ENCODE results near the gene LIFR. TPM values are rescaled to one million over a fixed set of nuclear protein-coding genes. Genes with fewer than 3 reads are reported as not detected.
"Not testable (repeated sequence)": the region's sequence is repeated elsewhere in the genome, so short reads cannot be mapped to it uniquely, and the experiment has no call there.

LIFR gene
- total RNA-seq, 1 experiment from 2014 or later: 47.9 TPM

- H3K27ac ChIP-seq (ENCODE audit: low read depth, low read length, poor library complexity, severe bottlenecking): no peak overlapping the region
- no peak overlapping the region for H3K4me3 ChIP-seq (ENCODE audit: low read depth, low read length, poor library complexity, severe bottlenecking)
- no peak for TF ChIP-seq EZH2 (IDR thresholded peaks at IDR 0.05; ENCODE audit: borderline replicate concordance, low read depth, low read length, poor library complexity, severe bottlenecking)
- no peak for TF ChIP-seq CTCF (conservative IDR thresholded peaks at IDR 0.05; ENCODE audit: low read depth, low read length)
- ChIA-PET POLR2A (ENCODE audit: low non-redundant PET) (no interaction called here), CTCF (no interaction called here)
- H3K27me3 ChIP-seq (replicated peaks; ENCODE audit: insufficient read depth, low read depth, low read length, poor library complexity): no peaks in the 10 kb centered on the region
- peaks cover 27% of the 10 kb centered on the region for H3K36me3 ChIP-seq (ENCODE audit: insufficient read depth, low read length, poor library complexity, severe bottlenecking)
- no peaks in the 10 kb centered on the region for H3K4me1 ChIP-seq (ENCODE audit: insufficient read depth, low read length, poor library complexity, severe bottlenecking)
- DNase-seq (ENCODE audit: low spot score): no peak
- intact Hi-C loops (cut with micrococcal nuclease; ENCODE audit: unreplicated experiment): no loop called here
- no peaks in the 10 kb centered on the region for H3K9me3 ChIP-seq (ENCODE audit: low read depth, low read length, poor library complexity, severe bottlenecking)
- BruUV-seq (replicated peaks): no TSS peak
Observed at GRCh38 chr5:38519476-38519875, 37.0 kb downstream of the LIFR start.

- BruUV-seq (replicated peaks): no TSS peak
- Histone ChIP-seq H3K4me3 (ENCODE audit: low read depth, low read length, poor library complexity, severe bottlenecking) (no peak overlapping the region), H3K4me1 (ENCODE audit: insufficient read depth, low read length, poor library complexity, severe bottlenecking) (no peaks in the 10 kb centered on the region), H3K9me3 (ENCODE audit: low read depth, low read length, poor library complexity, severe bottlenecking) (no peaks in the 10 kb centered on the region), H3K27me3 (replicated peaks; ENCODE audit: insufficient read depth, low read depth, low read length, poor library complexity) (no peaks in the 10 kb centered on the region), H3K36me3 (ENCODE audit: insufficient read depth, low read length, poor library complexity, severe bottlenecking) (peaks cover 26% of the 10 kb centered on the region), H3K27ac (ENCODE audit: low read depth, low read length, poor library complexity, severe bottlenecking) (no peak overlapping the region)
- TF ChIP-seq EZH2 (IDR thresholded peaks at IDR 0.05; ENCODE audit: borderline replicate concordance, low read depth, low read length, poor library complexity, severe bottlenecking): no peak
- no peak for TF ChIP-seq CTCF (conservative IDR thresholded peaks at IDR 0.05; ENCODE audit: low read depth, low read length)
- POLR2A ChIA-PET (ENCODE audit: low non-redundant PET): no interaction called here
- no peak for DNase-seq (ENCODE audit: low spot score)
- CTCF ChIA-PET: no interaction called here
- intact Hi-C loops (cut with micrococcal nuclease; ENCODE audit: unreplicated experiment): no loop called here
Observed at GRCh38 chr5:38518341-38518740, 38.1 kb downstream of the LIFR start.

GRCh38 chr5:38516649-38517048, 39.8 kb downstream of the LIFR start:
- H3K27ac ChIP-seq (ENCODE audit: low read depth, low read length, poor library complexity, severe bottlenecking); POLR2A ChIA-PET (ENCODE audit: low non-redundant PET); BruUV-seq (replicated peaks); H3K4me3 ChIP-seq (ENCODE audit: low read depth, low read length, poor library complexity, severe bottlenecking); H3K9me3 ChIP-seq (ENCODE audit: low read depth, low read length, poor library complexity, severe bottlenecking); DNase-seq (ENCODE audit: low spot score); H3K27me3 ChIP-seq (replicated peaks; ENCODE audit: insufficient read depth, low read depth, low read length, poor library complexity); intact Hi-C loops (cut with micrococcal nuclease; ENCODE audit: unreplicated experiment); H3K4me1 ChIP-seq (ENCODE audit: insufficient read depth, low read length, poor library complexity, severe bottlenecking): not testable (repeated sequence)
- peaks cover 11% of the 10 kb centered on the region for H3K36me3 ChIP-seq (ENCODE audit: insufficient read depth, low read length, poor library complexity, severe bottlenecking)
- CTCF ChIA-PET: interaction anchor here (1.6 kb wide), 1 partner anchor 75 kb away, joined by 5 read pairs; no protein-coding TSS in a partner anchor

- BruUV-seq (replicated peaks): no TSS peak
- Histone ChIP-seq H3K4me1 (ENCODE audit: insufficient read depth, low read length, poor library complexity, severe bottlenecking) (no peaks in the 10 kb centered on the region), H3K36me3 (ENCODE audit: insufficient read depth, low read length, poor library complexity, severe bottlenecking) (peaks cover 4% of the 10 kb centered on the region), H3K27me3 (replicated peaks; ENCODE audit: insufficient read depth, low read depth, low read length, poor library complexity) (no peaks in the 10 kb centered on the region), H3K27ac (ENCODE audit: low read depth, low read length, poor library complexity, severe bottlenecking) (no peak overlapping the region), H3K9me3 (ENCODE audit: low read depth, low read length, poor library complexity, severe bottlenecking) (no peaks in the 10 kb centered on the region), H3K4me3 (ENCODE audit: low read depth, low read length, poor library complexity, severe bottlenecking) (no peak overlapping the region)
- intact Hi-C loops (cut with micrococcal nuclease; ENCODE audit: unreplicated experiment): no loop called here
- CTCF ChIA-PET: interaction anchor here (0.6 to 1.6 kb wide), 5 partner anchors 24 to 677 kb away, joined by 3 to 14 read pairs (median 4); no protein-coding TSS in a partner anchor
- no peak for DNase-seq (ENCODE audit: low spot score)
- no peak for TF ChIP-seq EZH2 (IDR thresholded peaks at IDR 0.05; ENCODE audit: borderline replicate concordance, low read depth, low read length, poor library complexity, severe bottlenecking)
- TF ChIP-seq CTCF (conservative IDR thresholded peaks at IDR 0.05; ENCODE audit: low read depth, low read length): peak; percentile 54
- POLR2A ChIA-PET (ENCODE audit: low non-redundant PET): no interaction called here
Observed at GRCh38 chr5:38515646-38516045, 40.8 kb downstream of the LIFR start.

Data from A673 (cell line).